ENCODE results near the gene TLX1. TPM values are rescaled to one million over a fixed set of nuclear protein-coding genes. Genes with fewer than 3 reads are reported as not detected.

The TLX1 gene
- total RNA-seq, 1 experiment from 2014 or later: not detected

DNA sequence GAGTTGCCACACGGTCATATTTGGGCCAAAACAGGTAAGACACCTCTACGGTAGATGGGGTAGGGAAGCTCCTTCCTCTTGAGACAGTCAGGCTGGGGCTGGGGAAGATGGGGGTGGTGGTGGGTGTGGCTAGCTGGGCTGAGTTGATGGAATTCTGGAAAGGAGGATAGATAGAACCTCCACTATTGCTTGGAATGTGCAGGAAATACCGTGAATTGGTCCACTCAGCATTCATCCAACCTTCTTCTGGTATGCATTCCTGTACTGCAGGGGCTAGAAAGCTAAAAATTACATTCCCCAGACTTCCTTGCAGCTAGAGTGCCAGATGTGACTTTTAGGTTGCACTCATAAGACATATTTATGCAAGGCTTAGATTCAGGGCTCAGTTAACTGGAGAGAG lies 24.8 kb downstream of the TLX1 start:
- ChIA-PET POLR2A (ENCODE audit: unreplicated experiment) (no interaction called here), CTCF (no interaction called here)
- no peak for DNase-seq
- Histone ChIP-seq H3F3A (ENCODE audit: low read length, unreplicated experiment) (no peaks in the 10 kb centered on the region), H3K9me2 (replicated peaks; ENCODE audit: low read length) (no peaks in the 10 kb centered on the region), H3K9me3 (ENCODE audit: low read length) (no peaks in the 10 kb centered on the region), H4K20me1 (ENCODE audit: low read length) (no peaks in the 10 kb centered on the region), H3K4me1 (ENCODE audit: insufficient read depth, low read length) (no peaks in the 10 kb centered on the region), H3K4me2 (ENCODE audit: low read length) (no peak overlapping the region), H2AFZ (ENCODE audit: low read length) (no peak overlapping the region), H3K27me3 (ENCODE audit: low read length) (peaks cover 8% of the 10 kb centered on the region; the same call in 1 of the 2 replicates), H3K9ac (ENCODE audit: low read length) (no peak overlapping the region), H3K27ac (ENCODE audit: low read length) (no peak overlapping the region), H3K36me3 (ENCODE audit: low read depth, low read length) (no peaks in the 10 kb centered on the region), H3K79me2 (ENCODE audit: low read length) (no peaks in the 10 kb centered on the region), H3K4me3 (ENCODE audit: low read length) (no peak overlapping the region)
- TF ChIP-seq EZH2 (IDR thresholded peaks at IDR 0.05; ENCODE audit: low read length, unreplicated experiment) (no peak), EZH2phosphoT487 (IDR thresholded peaks at IDR 0.05; ENCODE audit: borderline replicate concordance, low read length) (no peak)
- TF ChIP-seq, protein P1, sequence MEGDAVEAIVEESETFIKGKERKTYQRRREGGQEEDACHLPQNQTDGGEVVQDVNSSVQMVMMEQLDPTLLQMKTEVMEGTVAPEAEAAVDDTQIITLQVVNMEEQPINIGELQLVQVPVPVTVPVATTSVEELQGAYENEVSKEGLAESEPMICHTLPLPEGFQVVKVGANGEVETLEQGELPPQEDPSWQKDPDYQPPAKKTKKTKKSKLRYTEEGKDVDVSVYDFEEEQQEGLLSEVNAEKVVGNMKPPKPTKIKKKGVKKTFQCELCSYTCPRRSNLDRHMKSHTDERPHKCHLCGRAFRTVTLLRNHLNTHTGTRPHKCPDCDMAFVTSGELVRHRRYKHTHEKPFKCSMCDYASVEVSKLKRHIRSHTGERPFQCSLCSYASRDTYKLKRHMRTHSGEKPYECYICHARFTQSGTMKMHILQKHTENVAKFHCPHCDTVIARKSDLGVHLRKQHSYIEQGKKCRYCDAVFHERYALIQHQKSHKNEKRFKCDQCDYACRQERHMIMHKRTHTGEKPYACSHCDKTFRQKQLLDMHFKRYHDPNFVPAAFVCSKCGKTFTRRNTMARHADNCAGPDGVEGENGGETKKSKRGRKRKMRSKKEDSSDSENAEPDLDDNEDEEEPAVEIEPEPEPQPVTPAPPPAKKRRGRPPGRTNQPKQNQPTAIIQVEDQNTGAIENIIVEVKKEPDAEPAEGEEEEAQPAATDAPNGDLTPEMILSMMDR (conservative IDR thresholded peaks at IDR 0.05; ENCODE audit: low read depth, low read length): no peak
- BruUV-seq (replicated peaks): no TSS peak
- ATAC-seq: no peak
- intact Hi-C loops (cut with micrococcal nuclease): no loop called here

DNA sequence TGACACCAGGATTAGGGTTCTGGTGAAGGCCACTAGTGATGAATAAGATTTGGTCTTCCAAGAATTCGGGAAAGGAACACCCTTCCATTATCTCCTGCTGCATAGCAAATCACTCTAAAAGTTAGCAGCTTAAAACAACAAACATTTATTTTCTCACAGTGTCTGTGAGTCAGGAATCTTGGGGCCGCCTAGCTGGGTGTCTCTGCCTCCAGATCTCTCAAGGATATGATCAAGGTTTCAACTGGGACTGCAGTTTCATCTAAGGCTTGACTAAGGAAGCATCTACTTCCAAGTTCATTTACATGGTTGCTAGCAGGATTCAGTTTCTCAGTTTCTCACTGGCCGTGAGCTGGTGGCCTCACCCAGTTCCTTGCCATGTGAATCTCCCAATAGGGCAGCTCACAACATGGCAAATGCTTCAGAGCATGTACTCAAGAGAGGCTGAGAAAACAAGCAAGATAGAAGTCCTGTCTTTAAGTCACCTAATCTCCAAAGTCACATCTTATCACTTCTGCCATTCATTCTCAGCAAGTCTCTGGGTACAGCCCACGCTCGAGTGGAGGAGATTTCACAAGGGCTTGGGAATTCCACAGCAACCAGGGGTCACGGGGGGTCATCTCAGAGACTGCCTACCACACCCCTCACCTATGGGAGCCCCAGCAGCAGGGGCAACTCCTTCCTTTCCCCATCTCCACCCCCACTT lies 26.8 kb downstream of the TLX1 start:
- H3K27ac ChIP-seq (ENCODE audit: low read length): no peak overlapping the region
- no peaks in the 10 kb centered on the region for H3K79me2 ChIP-seq (ENCODE audit: low read length)
- no peak for DNase-seq
- no peak overlapping the region for H2AFZ ChIP-seq (ENCODE audit: low read length)
- no peak overlapping the region for H3K4me3 ChIP-seq (ENCODE audit: low read length)
- TF ChIP-seq EZH2 (IDR thresholded peaks at IDR 0.05; ENCODE audit: low read length, unreplicated experiment): no peak
- TF ChIP-seq EZH2phosphoT487 (IDR thresholded peaks at IDR 0.05; ENCODE audit: borderline replicate concordance, low read length): no peak
- TF ChIP-seq, protein P1 (conservative IDR thresholded peaks at IDR 0.05; ENCODE audit: low read depth, low read length): no peak
- H3K9me3 ChIP-seq (ENCODE audit: low read length): no peaks in the 10 kb centered on the region
- no peaks in the 10 kb centered on the region for H3K9me2 ChIP-seq (replicated peaks; ENCODE audit: low read length)
- BruUV-seq (replicated peaks): no TSS peak
- H3K4me2 ChIP-seq (ENCODE audit: low read length): no peak overlapping the region
- no peaks in the 10 kb centered on the region for H3K4me1 ChIP-seq (ENCODE audit: insufficient read depth, low read length)
- H3K36me3 ChIP-seq (ENCODE audit: low read depth, low read length): no peaks in the 10 kb centered on the region
- no peak overlapping the region for H3K9ac ChIP-seq (ENCODE audit: low read length)
- ChIA-PET POLR2A (ENCODE audit: unreplicated experiment) (no interaction called here), CTCF (no interaction called here)
- H3F3A ChIP-seq (ENCODE audit: low read length, unreplicated experiment): no peaks in the 10 kb centered on the region
- intact Hi-C loops (cut with micrococcal nuclease): no loop called here
- no peaks in the 10 kb centered on the region for H4K20me1 ChIP-seq (ENCODE audit: low read length)
- ATAC-seq: no peak
- H3K27me3 ChIP-seq (ENCODE audit: low read length): peaks cover 8% of the 10 kb centered on the region; the same call in 1 of the 2 replicates

DNA sequence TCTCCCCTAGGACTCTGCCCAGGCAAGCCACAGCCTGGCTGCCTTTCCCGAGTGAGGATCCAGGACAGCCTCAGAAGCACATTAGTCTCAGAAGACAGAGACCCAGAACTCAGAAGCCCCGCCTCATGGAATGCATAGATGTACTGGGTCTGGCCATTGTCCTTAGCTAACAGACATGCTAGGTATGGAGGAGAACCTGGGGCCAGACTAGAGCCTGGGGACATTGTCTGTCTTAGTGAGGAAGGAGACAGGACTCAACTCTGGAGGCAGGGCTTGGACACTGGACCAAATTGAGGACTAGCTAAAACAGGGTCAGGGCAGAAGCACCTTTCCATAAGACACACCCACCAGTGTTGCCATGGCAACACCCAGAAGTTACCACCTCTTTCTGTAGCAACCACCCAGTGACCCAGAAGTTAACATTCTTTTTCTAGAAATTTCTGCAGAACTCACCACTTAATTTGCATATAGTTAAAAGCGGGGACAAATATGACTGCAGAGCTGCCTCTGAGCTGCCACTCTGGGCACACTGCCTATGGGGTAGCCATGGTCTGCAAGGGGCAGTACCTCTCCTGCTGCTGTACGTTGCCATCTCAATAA lies 27.5 kb downstream of the TLX1 start:
- Histone ChIP-seq H3K27ac (ENCODE audit: low read length) (no peak overlapping the region), H3K9me3 (ENCODE audit: low read length) (no peaks in the 10 kb centered on the region), H3K9ac (ENCODE audit: low read length) (no peak overlapping the region), H3K4me3 (ENCODE audit: low read length) (no peak overlapping the region), H3K36me3 (ENCODE audit: low read depth, low read length) (no peaks in the 10 kb centered on the region), H3F3A (ENCODE audit: low read length, unreplicated experiment) (no peaks in the 10 kb centered on the region), H3K79me2 (ENCODE audit: low read length) (no peaks in the 10 kb centered on the region), H4K20me1 (ENCODE audit: low read length) (no peaks in the 10 kb centered on the region), H3K4me1 (ENCODE audit: insufficient read depth, low read length) (no peaks in the 10 kb centered on the region), H2AFZ (ENCODE audit: low read length) (no peak overlapping the region), H3K27me3 (ENCODE audit: low read length) (peaks cover 8% of the 10 kb centered on the region; the same call in 1 of the 2 replicates), H3K9me2 (replicated peaks; ENCODE audit: low read length) (no peaks in the 10 kb centered on the region), H3K4me2 (ENCODE audit: low read length) (no peak overlapping the region)
- TF ChIP-seq EZH2phosphoT487 (IDR thresholded peaks at IDR 0.05; ENCODE audit: borderline replicate concordance, low read length) (no peak), EZH2 (IDR thresholded peaks at IDR 0.05; ENCODE audit: low read length, unreplicated experiment) (no peak)
- BruUV-seq (replicated peaks): no TSS peak
- POLR2A ChIA-PET (ENCODE audit: unreplicated experiment): no interaction called here
- ATAC-seq: no peak
- intact Hi-C loops (cut with micrococcal nuclease): no loop called here
- no peak for DNase-seq
- CTCF ChIA-PET: no interaction called here
